IMR-90 (cell line): Measurements from ENCODE around the gene MR1. TPM values are rescaled to one million over a fixed set of nuclear protein-coding genes. Genes with fewer than 3 reads are reported as not detected.
A peak's percentile ranks its signal among the peaks of the same experiment; 100 is the strongest.

Experiments
- ATAC-seq: fragments of 200-7000 bp; cut with Tn5 transposase; 2 replicates; pipeline ENCODE4 v1.9.1; 2020; ENCODE audit warnings: low read depth, mild to moderate bottlenecking, moderate library complexity
- BruUV-seq: library from RNA; stranded (reverse); fragments of 400-500 nt; replicated peaks from 2 replicates; lab custom pipeline; 2021; lab: Mats Ljungman, UMichigan
- CTCF ChIA-PET: fragments of 300-600 bp; formaldehyde crosslinking; extraction: SDS; loops from one replicate; lab custom pipeline; 2021; ENCODE audit warnings: antibody characterized with exemption; lab: Yijun Ruan, JAX
- POLR2A ChIA-PET: fragments of 300-600 bp; sonication (Branson Sonifier 250); formaldehyde crosslinking; loops from one replicate; lab custom pipeline; 2022; ENCODE audit warnings: antibody characterized with exemption; ENCODE audit not compliant: unreplicated experiment; lab: Charles Lee
- DNase-seq: peaks from one replicate; pipeline ENCODE4 v3.0.0; 2013
- H2AFZ ChIP-seq: replicated peaks from 2 replicates; pipeline ENCODE3; 2013; ENCODE audit warnings: low read length, mild to moderate bottlenecking; ENCODE audit not compliant: poor library complexity
- H2AK5ac ChIP-seq: 2 replicates; pipeline ENCODE4 v1.6.1; 2013; ENCODE audit warnings: low read depth, low read length, inconsistent platforms
- H2AK9ac ChIP-seq: replicated peaks from 2 replicates; pipeline ENCODE3; 2013; ENCODE audit warnings: mild to moderate bottlenecking, low read depth, low read length, moderate library complexity; ENCODE audit not compliant: poor library complexity
- H2BK120ac ChIP-seq: 2 replicates; pipeline ENCODE4 v1.6.1; 2013; ENCODE audit warnings: low read depth, low read length, inconsistent platforms
- H2BK15ac ChIP-seq: 3 replicates; pipeline ENCODE4 v1.6.1; 2013; ENCODE audit warnings: low read depth, low read length, inconsistent platforms
- H2BK20ac ChIP-seq: 2 replicates; pipeline ENCODE4 v1.6.1; 2013; ENCODE audit warnings: low read depth, mild to moderate bottlenecking, inconsistent platforms, low read length, moderate library complexity
- H2BK5ac ChIP-seq: 2 replicates; pipeline ENCODE4 v1.6.1; 2013; ENCODE audit warnings: mild to moderate bottlenecking, low read depth, low read length, inconsistent platforms; ENCODE audit not compliant: poor library complexity, severe bottlenecking
- H3K14ac ChIP-seq: replicated peaks from 2 replicates; pipeline ENCODE4 v1.6.1; 2013; ENCODE audit warnings: low read depth, low read length, inconsistent platforms
- H3K18ac ChIP-seq: 2 replicates; pipeline ENCODE4 v1.6.1; 2013; ENCODE audit warnings: low read depth, low read length, control low read depth
- H3K23ac ChIP-seq: 2 replicates; pipeline ENCODE4 v1.6.1; 2013; ENCODE audit warnings: low read depth, low read length, inconsistent platforms
- H3K27ac ChIP-seq: 2 replicates; pipeline ENCODE4 v1.5.1; 2013; ENCODE audit warnings: mild to moderate bottlenecking, control low read depth, low read length; ENCODE audit not compliant: insufficient read depth
- H3K27me3 ChIP-seq: 2 replicates; pipeline ENCODE4 v1.6.1; 2013; ENCODE audit warnings: low read length; ENCODE audit not compliant: control insufficient read depth, insufficient read depth
- H3K36me3 ChIP-seq: 2 replicates; pipeline ENCODE4 v1.6.1; 2013; ENCODE audit warnings: low read length, mixed read lengths; ENCODE audit not compliant: control insufficient read depth, insufficient read depth
- H3K4ac ChIP-seq: 2 replicates; pipeline ENCODE4 v1.6.1; 2013; ENCODE audit warnings: low read depth, low read length, inconsistent platforms
- H3K4me1 ChIP-seq: 2 replicates; pipeline ENCODE4 v1.6.1; 2013; ENCODE audit warnings: low read length, mixed read lengths; ENCODE audit not compliant: control insufficient read depth, insufficient read depth
- H3K4me2 ChIP-seq: 2 replicates; pipeline ENCODE4 v1.6.1; 2013; ENCODE audit warnings: low read depth, mild to moderate bottlenecking, control low read depth, low read length, moderate library complexity
- H3K4me3 ChIP-seq: 2 replicates; pipeline ENCODE4 v1.5.1; 2013; ENCODE audit warnings: low read depth, mild to moderate bottlenecking, control low read depth, low read length, moderate library complexity; ENCODE audit not compliant: insufficient read depth
- H3K56ac ChIP-seq: 2 replicates; pipeline ENCODE4 v1.6.1; 2013; ENCODE audit warnings: low read length, inconsistent platforms; ENCODE audit not compliant: insufficient read depth; ENCODE audit errors: extremely low read depth
- H3K79me1 ChIP-seq, 2 experiments: 2 replicates each; pipeline ENCODE4 v1.6.1; 2013; ENCODE audit warnings: low read length in 2 of 2, inconsistent platforms in 1 of 2, low read depth in 1 of 2
- H3K9ac ChIP-seq: 2 replicates; pipeline ENCODE4 v1.6.1; 2013; ENCODE audit warnings: low read depth, low read length, control low read depth
- H3K9me1 ChIP-seq: 2 replicates; pipeline ENCODE4 v1.6.1; 2013; ENCODE audit warnings: low read length, inconsistent platforms; ENCODE audit not compliant: insufficient read depth
- H3K9me3 ChIP-seq: 2 replicates; pipeline ENCODE4 v1.6.1; 2013; ENCODE audit warnings: low read length; ENCODE audit not compliant: control insufficient read depth, insufficient read depth
- H4K20me1 ChIP-seq: 2 replicates; pipeline ENCODE4 v1.6.1; 2013; ENCODE audit warnings: low read length, inconsistent platforms; ENCODE audit not compliant: insufficient read depth
- H4K5ac ChIP-seq: 2 replicates; pipeline ENCODE4 v1.6.1; 2013; ENCODE audit warnings: mild to moderate bottlenecking, low read depth, low read length, control low read depth
- H4K8ac ChIP-seq, 2 experiments: 2 replicates each; pipeline ENCODE4 v1.6.1; 2013; ENCODE audit warnings: low read depth in 2 of 2, low read length in 2 of 2, control low read depth in 1 of 2, inconsistent platforms in 1 of 2
- H4K91ac ChIP-seq: 2 replicates; pipeline ENCODE4 v1.6.1; 2013; ENCODE audit warnings: low read depth, low read length, inconsistent platforms; ENCODE audit not compliant: insufficient read depth
- CEBPB ChIP-seq: IDR thresholded peaks from 2 replicates; pipeline ENCODE4 v1.6.1; 2012; ENCODE audit warnings: low read depth, low read length, improper control_type of control experiment
- MAFK ChIP-seq: IDR thresholded peaks from 2 replicates; pipeline ENCODE4 v1.6.1; 2012; ENCODE audit warnings: low read depth, low read length, improper control_type of control experiment
- MAZ ChIP-seq: IDR thresholded peaks from 2 replicates; pipeline ENCODE4 v1.6.1; 2012; ENCODE audit warnings: low read depth, mild to moderate bottlenecking, low read length, improper control_type of control experiment, moderate library complexity, borderline replicate concordance
- MXI1 ChIP-seq: IDR thresholded peaks from 2 replicates; pipeline ENCODE4 v1.6.1; 2012; ENCODE audit warnings: low read depth, mild to moderate bottlenecking, low read length, moderate library complexity, borderline replicate concordance
- NFE2L2 ChIP-seq: fragments of 150-350 bp; IDR thresholded peaks from 2 replicates; pipeline ENCODE4 v1.6.1; 2016; ENCODE audit warnings: low read depth, mild to moderate bottlenecking, low read length
- POLR2A ChIP-seq: IDR thresholded peaks from 2 replicates; pipeline ENCODE4 v1.6.1; 2012; ENCODE audit warnings: mild to moderate bottlenecking, low read depth, low read length
- RCOR1 ChIP-seq: IDR thresholded peaks from 2 replicates; pipeline ENCODE4 v1.6.1; 2012; ENCODE audit warnings: mild to moderate bottlenecking, low read length, improper control_type of control experiment; ENCODE audit not compliant: insufficient replicate concordance
- dilution Hi-C: fragments of 300-500 bp; cut with HindIII; formaldehyde crosslinking; loops from one replicate; pipeline ENCODE4 v1.14.3; 2018; ENCODE audit warnings: low sequenced_read_pairs; ENCODE audit not compliant: unreplicated experiment
- in situ Hi-C: fragments of 300-500 bp; cut with MboI; formaldehyde crosslinking; loops from 3 replicates; pipeline ENCODE4 v1.14.3; 2019; ENCODE audit warnings: low sequenced_read_pairs, inconsistent platforms, mixed read lengths
- intact Hi-C: fragments of 100-400 bp; cut with micrococcal nuclease; formaldehyde crosslinking; loops from 2 replicates; pipeline ENCODE4 v1.10.0; 2022
- polyA plus RNA-seq, 3 experiments: library from polyadenylated mRNA; depleted of rRNA; stranded (reverse); fragments of >200 nt; gene quantifications; 2 replicates each; pipeline ENCODE4 v1.2.3, GENCODE V29; 2012; ENCODE audit warnings: low replicate concordance in 1 of 3
- total RNA-seq: library from RNA; depleted of rRNA; stranded (reverse); fragments of >200 nt; gene quantifications from 2 replicates; pipeline ENCODE4 v1.2.3, GENCODE V29; 2012
- TF ChIP-seq, protein P1 (sequence below): fragments of 150-350 bp; IDR thresholded peaks from 2 replicates; pipeline ENCODE4 v1.6.1; 2017; ENCODE audit warnings: mild to moderate bottlenecking, antibody characterized with exemption, low read length, low read depth
- TF ChIP-seq, protein P2 (sequence below): conservative IDR thresholded peaks from 2 replicates; pipeline ENCODE4 v1.5.1; 2012; ENCODE audit warnings: mild to moderate bottlenecking, low read depth, low read length, improper control_type of control experiment

The MR1 gene
- total and polyA plus RNA-seq, 2 of the 4 experiments (the other 2 are of a cell fraction) = 6.0 to 6.1 TPM

DNA sequence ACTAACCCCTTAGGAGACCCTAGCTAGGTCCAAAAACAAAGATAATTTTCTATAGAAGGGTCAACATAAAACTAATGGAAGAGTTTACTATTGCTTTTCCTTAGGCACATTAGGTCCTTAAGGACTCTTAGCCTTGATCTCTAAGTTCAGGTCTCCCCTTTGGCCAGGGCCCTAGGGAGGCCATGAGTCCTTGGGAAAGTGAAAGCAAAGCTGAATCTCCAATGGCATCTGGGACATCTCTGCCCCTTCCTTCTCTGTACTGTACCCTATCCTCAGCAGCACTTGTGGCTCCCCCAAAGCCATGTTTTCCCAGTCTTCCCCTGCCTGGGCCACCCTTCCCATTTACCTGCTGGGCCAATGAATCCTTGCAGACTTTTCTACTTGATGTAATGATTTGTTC is 69.1 kb downstream of the MR1 start:
- Histone ChIP-seq H3K18ac (no peak overlapping the region), H3K4me2 (peak overlapping the region; percentile 33; the same call in 1 of the 2 replicates), H3K14ac (peak overlapping the region; percentile 81), H2AK9ac (peak overlapping the region; percentile 4), H4K20me1 (no peaks in the 10 kb centered on the region), H3K4ac (peak overlapping the region; percentile 76), H3K9me1 (peaks cover 25% of the 10 kb centered on the region), H2BK20ac (peak overlapping the region; percentile 72; the same call in 1 of the 2 replicates), H3K27ac (no peak overlapping the region), H3K4me1 (peaks cover 36% of the 10 kb centered on the region), H3K79me1 (peaks cover 21 to 48% of the 10 kb centered on the region in 2 experiments), H4K91ac (no peak overlapping the region; the same call in 1 of the 2 replicates), H3K9ac (no peak overlapping the region), H2AK5ac (peak overlapping the region; percentile 90; the same call in 1 of the 2 replicates), H4K8ac (peak overlapping the region in 1 of 2 experiments; percentile 48; a peak in 2 of 4 replicates), H3K9me3 (no peaks in the 10 kb centered on the region), H3K4me3 (no peak overlapping the region), H3K23ac (peak overlapping the region; percentile 65), H2BK120ac (peak overlapping the region; percentile 63; the same call in 1 of the 2 replicates), H3K56ac (no peak overlapping the region), H3K27me3 (no peaks in the 10 kb centered on the region), H2BK5ac (peak overlapping the region; percentile 26), H4K5ac (peak overlapping the region; percentile 31; the same call in 1 of the 2 replicates), H2AFZ (no peak overlapping the region), H2BK15ac (peak overlapping the region; percentile 39; the same call in 1 of the 3 replicates), H3K36me3 (no peaks in the 10 kb centered on the region)
- ChIA-PET CTCF (no interaction called here), POLR2A (no interaction called here)
- dilution Hi-C loops (no loop called here), in situ Hi-C loops (no loop called here), intact Hi-C loops (no loop called here)
- no TSS peak for BruUV-seq
- ATAC-seq (no peak), DNase-seq (no peak)
- no peak for TF ChIP-seq MAZ
- TF ChIP-seq MAFK = no peak
- TF ChIP-seq POLR2A = no peak
- no peak for TF ChIP-seq MXI1
- TF ChIP-seq, protein P1, sequence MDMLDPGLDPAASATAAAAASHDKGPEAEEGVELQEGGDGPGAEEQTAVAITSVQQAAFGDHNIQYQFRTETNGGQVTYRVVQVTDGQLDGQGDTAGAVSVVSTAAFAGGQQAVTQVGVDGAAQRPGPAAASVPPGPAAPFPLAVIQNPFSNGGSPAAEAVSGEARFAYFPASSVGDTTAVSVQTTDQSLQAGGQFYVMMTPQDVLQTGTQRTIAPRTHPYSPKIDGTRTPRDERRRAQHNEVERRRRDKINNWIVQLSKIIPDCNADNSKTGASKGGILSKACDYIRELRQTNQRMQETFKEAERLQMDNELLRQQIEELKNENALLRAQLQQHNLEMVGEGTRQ = no peak
- TF ChIP-seq CEBPB = no peak
- TF ChIP-seq RCOR1 = no peak
- no peak for TF ChIP-seq NFE2L2
- TF ChIP-seq, protein P2, sequence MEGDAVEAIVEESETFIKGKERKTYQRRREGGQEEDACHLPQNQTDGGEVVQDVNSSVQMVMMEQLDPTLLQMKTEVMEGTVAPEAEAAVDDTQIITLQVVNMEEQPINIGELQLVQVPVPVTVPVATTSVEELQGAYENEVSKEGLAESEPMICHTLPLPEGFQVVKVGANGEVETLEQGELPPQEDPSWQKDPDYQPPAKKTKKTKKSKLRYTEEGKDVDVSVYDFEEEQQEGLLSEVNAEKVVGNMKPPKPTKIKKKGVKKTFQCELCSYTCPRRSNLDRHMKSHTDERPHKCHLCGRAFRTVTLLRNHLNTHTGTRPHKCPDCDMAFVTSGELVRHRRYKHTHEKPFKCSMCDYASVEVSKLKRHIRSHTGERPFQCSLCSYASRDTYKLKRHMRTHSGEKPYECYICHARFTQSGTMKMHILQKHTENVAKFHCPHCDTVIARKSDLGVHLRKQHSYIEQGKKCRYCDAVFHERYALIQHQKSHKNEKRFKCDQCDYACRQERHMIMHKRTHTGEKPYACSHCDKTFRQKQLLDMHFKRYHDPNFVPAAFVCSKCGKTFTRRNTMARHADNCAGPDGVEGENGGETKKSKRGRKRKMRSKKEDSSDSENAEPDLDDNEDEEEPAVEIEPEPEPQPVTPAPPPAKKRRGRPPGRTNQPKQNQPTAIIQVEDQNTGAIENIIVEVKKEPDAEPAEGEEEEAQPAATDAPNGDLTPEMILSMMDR = no peak
